Renal cortical epithelial cell (primary cell): Measurements from ENCODE around the gene MRGPRX3. TPM values are rescaled to one million over a fixed set of nuclear protein-coding genes. Genes with fewer than 3 reads are reported as not detected.

Source experiments
- DNase-seq: peaks from one replicate; pipeline ENCODE4 v3.0.0-alpha.2; 2011; ENCODE audit warnings: low read depth
- total RNA-seq: library from RNA; depleted of rRNA; stranded (reverse); fragments of >200 nt; gene quantifications from 2 replicates; pipeline ENCODE4 v1.2.3, GENCODE V29; 2014

The MRGPRX3 gene
- total RNA-seq, 1 donor from 2014 or later = not detected

DNA sequence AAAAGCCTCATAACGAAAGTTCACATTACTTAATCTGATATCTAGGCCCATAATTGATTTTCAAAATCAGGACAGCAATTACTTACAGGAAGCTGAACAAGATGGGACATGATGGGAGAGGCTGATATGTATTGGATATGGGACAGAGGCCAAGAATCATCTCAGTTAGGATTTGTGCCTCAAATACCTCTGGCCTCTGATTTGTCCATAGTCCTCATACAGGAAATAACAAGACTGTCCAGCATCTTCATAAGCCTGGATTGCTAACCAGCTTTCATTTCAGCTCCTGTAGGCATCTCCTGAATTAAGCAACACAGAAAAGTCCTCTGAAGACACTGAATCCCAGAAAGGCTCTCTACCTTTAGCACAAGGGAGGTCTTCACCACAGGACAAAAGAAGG, 36.0 kb downstream of the MRGPRX3 start:
- no peak for DNase-seq

DNA sequence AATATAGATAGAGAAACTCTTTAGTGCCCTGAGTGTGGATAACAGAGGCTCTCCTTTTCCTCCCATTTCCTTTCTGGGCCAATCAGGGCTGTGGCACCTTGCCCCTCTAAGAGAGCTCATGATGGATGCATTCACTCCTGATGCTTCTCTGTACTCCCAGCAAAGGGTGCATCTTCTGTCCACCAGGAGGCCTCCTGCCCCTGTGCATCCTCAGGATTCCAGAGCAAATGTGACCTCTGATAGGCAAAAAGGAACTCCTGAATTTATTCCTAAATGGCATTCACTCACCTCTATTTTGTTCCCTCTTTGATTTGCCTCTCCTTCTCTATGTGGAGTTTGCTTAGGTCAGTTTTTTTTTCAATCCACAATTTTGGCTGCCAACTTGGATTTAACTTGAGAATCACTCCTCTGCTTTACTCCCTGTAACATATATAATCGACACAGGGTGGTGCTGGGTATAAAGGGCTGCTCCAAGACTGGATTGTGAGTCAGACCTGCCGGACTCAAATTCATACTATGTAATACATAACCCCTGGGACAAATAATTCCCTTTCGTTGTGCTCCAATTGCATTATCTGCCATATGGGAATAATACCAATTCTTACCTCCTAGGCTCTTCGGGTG, 39.1 kb downstream of the MRGPRX3 start:
- peak; percentile 9 for DNase-seq

DNA sequence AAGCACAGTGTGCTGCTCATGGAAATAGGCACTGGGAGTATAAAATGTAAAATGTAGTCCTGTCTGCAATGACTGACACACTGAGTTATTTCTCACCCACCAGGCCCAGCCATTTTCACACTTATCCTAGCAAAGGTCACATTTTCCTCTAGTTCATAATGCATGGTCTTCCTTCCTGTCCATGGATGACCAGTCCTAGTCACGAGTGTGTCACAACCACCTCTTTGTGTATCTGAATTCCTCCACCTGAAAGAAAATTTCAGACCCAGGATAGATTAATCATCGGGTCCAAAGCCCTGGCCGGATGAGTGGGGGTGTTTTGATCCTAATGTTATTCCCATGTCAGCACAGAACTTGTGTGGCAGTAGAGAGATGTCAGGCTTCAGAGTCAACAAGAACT, 40.3 kb downstream of the MRGPRX3 start, which contains the start of gene MRGPRX4:
MRGPRX4 (plus strand) TSS at position 172 of the 400 bp plus-strand sequence. CDS start 420 bp downstream, outside the sequence.
- DNase-seq = no peak

DNA sequence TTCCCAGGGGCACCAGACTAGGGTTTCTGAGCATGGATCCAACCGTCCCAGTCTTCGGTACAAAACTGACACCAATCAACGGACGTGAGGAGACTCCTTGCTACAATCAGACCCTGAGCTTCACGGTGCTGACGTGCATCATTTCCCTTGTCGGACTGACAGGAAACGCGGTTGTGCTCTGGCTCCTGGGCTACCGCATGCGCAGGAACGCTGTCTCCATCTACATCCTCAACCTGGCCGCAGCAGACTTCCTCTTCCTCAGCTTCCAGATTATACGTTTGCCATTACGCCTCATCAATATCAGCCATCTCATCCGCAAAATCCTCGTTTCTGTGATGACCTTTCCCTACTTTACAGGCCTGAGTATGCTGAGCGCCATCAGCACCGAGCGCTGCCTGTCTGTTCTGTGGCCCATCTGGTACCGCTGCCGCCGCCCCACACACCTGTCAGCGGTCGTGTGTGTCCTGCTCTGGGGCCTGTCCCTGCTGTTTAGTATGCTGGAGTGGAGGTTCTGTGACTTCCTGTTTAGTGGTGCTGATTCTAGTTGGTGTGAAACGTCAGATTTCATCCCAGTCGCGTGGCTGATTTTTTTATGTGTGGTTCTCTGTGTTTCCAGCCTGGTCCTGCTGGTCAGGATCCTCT, 41.0 kb downstream of the MRGPRX3 start:
- DNase-seq = no peak

Other genes starting within 250 kb of the MRGPRX3 start
- gene SERGEF, start 119.5 kb upstream of the MRGPRX3 start, total RNA-seq = 29.5 and 31.3 TPM in 2 replicates
- gene TPH1, start 86.3 kb upstream of the MRGPRX3 start, total RNA-seq = 0.15 TPM in 1 of 2 replicates, not detected in the other
- 15.2 and 22.7 TPM in 2 replicates for gene SAAL1, start 26.5 kb upstream of the MRGPRX3 start, total RNA-seq
- not detected in 2 replicates for gene MRGPRX4, start 40.3 kb downstream of the MRGPRX3 start, total RNA-seq
- 2.4 and 7.5 TPM in 2 replicates for gene SAA4, start 104.2 kb downstream of the MRGPRX3 start, total RNA-seq
- gene SAA2, start 116.1 kb downstream of the MRGPRX3 start, total RNA-seq = 225 and 425 TPM in 2 replicates
- gene SAA1, start 133.7 kb downstream of the MRGPRX3 start, total RNA-seq = 137 and 322 TPM in 2 replicates
- 54.1 and 59.2 TPM in 2 replicates for gene HPS5, start 189.6 kb downstream of the MRGPRX3 start, total RNA-seq
- gene GTF2H1, start 190.0 kb downstream of the MRGPRX3 start, total RNA-seq = 67.6 and 72.2 TPM in 2 replicates